Peyer's patch (tissue), 4 donors: Measurements from ENCODE around the gene ATP2B3.

Source experiments
- POLR2A ChIP-seq, 2 donors: fragments of 450-650 bp; IDR thresholded peaks; one replicate each; pipeline ENCODE4 v1.5.1; 2017; ENCODE audit warnings: antibody characterized with exemption in 2 of 2, mild to moderate bottlenecking in 2 of 2, moderate library complexity in 2 of 2
- TF ChIP-seq, protein P1 (sequence below), 6 experiments: fragments of 450-650 bp in 4 of 6; fragments of 200-600 bp in 2 of 6; sonication (generic) in 1 of 6; IDR thresholded peaks; one replicate each; pipeline ENCODE4 v1.5.1; 2017 to 2019; ENCODE audit warnings: antibody characterized with exemption in 6 of 6, mild to moderate bottlenecking in 3 of 6, moderate library complexity in 1 of 6

- TF ChIP-seq, protein P1, sequence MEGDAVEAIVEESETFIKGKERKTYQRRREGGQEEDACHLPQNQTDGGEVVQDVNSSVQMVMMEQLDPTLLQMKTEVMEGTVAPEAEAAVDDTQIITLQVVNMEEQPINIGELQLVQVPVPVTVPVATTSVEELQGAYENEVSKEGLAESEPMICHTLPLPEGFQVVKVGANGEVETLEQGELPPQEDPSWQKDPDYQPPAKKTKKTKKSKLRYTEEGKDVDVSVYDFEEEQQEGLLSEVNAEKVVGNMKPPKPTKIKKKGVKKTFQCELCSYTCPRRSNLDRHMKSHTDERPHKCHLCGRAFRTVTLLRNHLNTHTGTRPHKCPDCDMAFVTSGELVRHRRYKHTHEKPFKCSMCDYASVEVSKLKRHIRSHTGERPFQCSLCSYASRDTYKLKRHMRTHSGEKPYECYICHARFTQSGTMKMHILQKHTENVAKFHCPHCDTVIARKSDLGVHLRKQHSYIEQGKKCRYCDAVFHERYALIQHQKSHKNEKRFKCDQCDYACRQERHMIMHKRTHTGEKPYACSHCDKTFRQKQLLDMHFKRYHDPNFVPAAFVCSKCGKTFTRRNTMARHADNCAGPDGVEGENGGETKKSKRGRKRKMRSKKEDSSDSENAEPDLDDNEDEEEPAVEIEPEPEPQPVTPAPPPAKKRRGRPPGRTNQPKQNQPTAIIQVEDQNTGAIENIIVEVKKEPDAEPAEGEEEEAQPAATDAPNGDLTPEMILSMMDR (IDR thresholded peaks at IDR 0.05), result peak in 4 of 6 experiments; percentile 55 to 67 (median 56)
- no peak for TF ChIP-seq POLR2A (IDR thresholded peaks at IDR 0.05)
Measured at GRCh38 chrX:153554519-153555167, 37.2 kb downstream of the ATP2B3 start.
